ENCODE data around the gene BCL2A1.
"Not testable (repeated sequence)": the region's sequence is repeated elsewhere in the genome, so short reads cannot be mapped to it uniquely, and the experiment has no call there.

BCL2A1 gene

GRCh38 chr15:79923079-79923514 is 47.9 kb downstream of the BCL2A1 start:
- peak; percentile 86 for DNase-seq (ENCODE audit: low spot score)

- DNase-seq (ENCODE audit: low spot score): no peak
These were observed 48.4 kb downstream of the BCL2A1 start for GRCh38 chr15:79922512-79923078.

DNA sequence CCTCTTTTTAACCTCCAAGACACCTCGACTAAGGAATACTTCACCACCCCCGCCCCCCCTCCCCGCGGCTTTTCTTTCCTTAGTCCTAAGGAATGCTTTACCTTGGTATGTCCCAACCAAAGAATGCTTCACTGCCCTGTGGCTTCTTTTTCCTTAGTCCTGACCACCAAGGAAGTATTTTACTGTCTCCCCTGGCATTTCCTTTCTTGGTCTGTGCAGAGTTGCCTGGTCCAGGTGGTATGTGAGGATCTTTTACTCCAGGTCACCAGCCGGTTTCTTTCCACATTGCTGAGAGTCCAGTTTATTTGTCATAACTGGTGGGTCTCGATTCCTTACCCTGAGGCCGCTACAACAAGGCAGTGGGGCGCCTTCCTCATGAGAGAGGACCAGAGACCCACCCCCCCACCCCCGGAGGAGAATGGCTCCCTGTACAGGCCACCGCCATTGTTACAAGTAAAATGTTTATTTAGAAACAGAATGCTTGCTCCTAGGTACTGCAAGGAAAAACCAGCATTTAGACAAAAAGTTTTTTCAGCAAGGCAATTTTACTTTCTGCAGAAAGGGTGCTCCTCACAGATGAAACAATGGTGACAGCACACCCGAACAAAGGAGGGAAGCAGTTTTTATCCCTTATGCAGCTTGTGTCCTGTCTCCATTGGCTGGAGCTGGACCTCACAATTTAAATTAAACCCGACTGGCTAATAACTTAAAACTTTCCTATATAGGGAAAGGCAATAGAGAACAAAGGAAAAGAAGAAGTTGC is 51.1 kb downstream of the BCL2A1 start:
- DNase-seq (ENCODE audit: low spot score): no peak

DNA sequence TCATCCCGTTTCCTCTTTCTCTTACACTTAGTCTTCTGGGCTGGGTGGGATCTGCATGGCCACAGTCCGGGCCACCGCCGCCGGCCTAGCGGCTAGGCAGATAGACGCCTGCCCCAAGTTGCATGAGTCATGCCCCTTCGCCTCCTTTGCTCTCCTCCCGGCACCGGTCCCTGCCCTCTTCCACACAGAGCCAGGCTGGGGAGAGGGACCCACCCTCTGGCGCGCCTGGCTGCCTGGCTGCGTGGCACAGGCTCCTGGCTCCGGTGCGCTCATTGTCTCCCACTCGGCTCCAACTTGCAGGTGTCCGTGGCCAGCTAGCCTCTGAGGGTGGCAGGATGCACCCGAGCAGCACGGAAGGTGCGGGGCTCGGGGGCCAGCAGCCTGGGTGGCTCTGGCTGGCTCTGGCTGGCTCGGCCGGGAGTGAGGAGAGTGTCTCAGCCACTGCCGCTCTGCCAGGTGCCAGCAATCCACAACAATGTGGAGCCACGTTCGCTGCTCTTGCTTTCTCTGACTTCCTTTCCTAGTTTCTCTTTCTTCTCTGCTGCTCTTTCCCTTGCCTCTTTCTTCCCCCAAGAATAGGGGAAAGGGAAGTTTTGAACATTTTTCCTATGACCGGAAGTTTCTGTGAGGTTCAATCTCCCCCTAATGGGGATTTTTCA is 51.8 kb downstream of the BCL2A1 start:
- no peak for DNase-seq (ENCODE audit: low spot score)

DNA sequence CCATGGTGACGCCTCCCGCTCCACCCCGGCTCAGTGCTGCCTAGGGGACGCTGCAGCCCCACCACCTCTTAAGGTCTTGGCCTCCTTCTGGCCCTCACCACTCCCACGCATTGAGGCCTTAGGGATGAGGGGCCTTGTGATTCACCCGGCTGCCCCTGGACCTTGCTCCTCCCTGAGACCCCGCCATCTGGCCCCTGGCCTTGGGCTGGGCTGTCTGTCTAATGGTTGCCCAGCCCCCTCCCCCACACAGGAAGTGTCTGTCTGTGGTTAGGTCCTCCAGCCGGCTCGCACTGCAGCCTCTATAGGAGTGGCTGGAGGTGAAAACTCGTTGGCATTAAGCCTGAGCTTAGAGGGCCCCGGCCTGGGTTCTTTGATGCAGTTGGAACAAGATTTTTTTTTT is 52.7 kb downstream of the BCL2A1 start:
- no peak for DNase-seq (ENCODE audit: low spot score)

DNA sequence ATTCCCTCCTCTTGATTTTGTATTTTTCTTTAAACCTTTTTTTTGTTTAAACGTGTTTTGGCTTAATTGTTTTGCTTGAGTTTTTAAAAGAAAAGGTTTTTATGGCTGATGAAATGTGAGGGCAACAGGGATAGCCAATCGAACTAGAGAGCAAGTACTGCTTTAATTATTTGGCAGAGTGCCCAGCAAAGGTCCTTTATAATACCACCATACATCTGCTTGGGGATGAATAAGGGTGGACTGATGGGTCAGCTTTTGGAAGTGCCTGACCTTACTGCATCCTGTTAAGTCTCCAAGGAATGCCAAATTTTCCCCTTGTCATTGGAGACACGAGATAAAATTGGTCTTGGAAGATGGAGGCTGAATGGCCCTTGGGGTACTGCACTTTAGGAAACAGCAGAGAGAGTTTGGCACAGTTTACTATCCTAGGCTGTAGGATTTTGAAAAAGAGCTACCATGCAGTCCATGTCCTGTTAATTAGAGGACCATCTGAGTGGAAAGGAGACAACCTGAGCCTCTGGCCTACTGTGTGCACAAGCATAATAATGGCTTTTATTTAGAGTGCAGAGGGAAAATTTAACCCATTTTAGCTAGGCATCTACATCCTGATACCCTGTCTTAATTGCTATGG is 54.4 kb downstream of the BCL2A1 start:
- DNase-seq (ENCODE audit: low spot score): no peak

GRCh38 chr15:79915776-79916501 is 55.1 kb downstream of the BCL2A1 start:
- not testable (repeated sequence) for DNase-seq (ENCODE audit: low spot score)

GRCh38 chr15:79914728-79915127 is 56.3 kb downstream of the BCL2A1 start:
- no peak for DNase-seq (ENCODE audit: low spot score)

All from D341Med (cell line).